Measurements from ENCODE around the gene LHX4.

LHX4 gene

GRCh38 chr1:180233191-180234011, 3.3 kb downstream of the LHX4 start:
- H3K4me3 ChIP-seq: no peak overlapping the region
- H3K27ac ChIP-seq: no peak overlapping the region
- H3K9me3 ChIP-seq (ENCODE audit: low read depth, low read length): no peaks in the 10 kb centered on the region
- no peak for DNase-seq (ENCODE audit: low read depth, low spot score)
- no peak for TF ChIP-seq POLR2AphosphoS5 (IDR thresholded peaks at IDR 0.05; ENCODE audit: borderline replicate concordance, low read depth, low read length)
- TF ChIP-seq FOXP2 (optimal IDR thresholded peaks at IDR 0.05; ENCODE audit: control extremely low read depth, extremely low read length, insufficient read depth): no peak
- no peak for TF ChIP-seq EZH2 (IDR thresholded peaks at IDR 0.05)
- H3K36me3 ChIP-seq (ENCODE audit: insufficient read depth, low read length): no peaks in the 10 kb centered on the region
- no peak overlapping the region for H3K9ac ChIP-seq (ENCODE audit: insufficient read length)

- Histone ChIP-seq H3K4me3 (no peak overlapping the region), H3K9me3 (ENCODE audit: low read depth, low read length) (no peaks in the 10 kb centered on the region), H3K9ac (ENCODE audit: insufficient read length) (no peak overlapping the region), H3K27ac (no peak overlapping the region), H3K36me3 (ENCODE audit: insufficient read depth, low read length) (no peaks in the 10 kb centered on the region)
- DNase-seq (ENCODE audit: low read depth, low spot score): no peak
- no peak for TF ChIP-seq EZH2 (IDR thresholded peaks at IDR 0.05)
- TF ChIP-seq POLR2AphosphoS5 (IDR thresholded peaks at IDR 0.05; ENCODE audit: borderline replicate concordance, low read depth, low read length): no peak
- no peak for TF ChIP-seq FOXP2 (optimal IDR thresholded peaks at IDR 0.05; ENCODE audit: control extremely low read depth, extremely low read length, insufficient read depth)
Observed at GRCh38 chr1:180234369-180235076, 4.5 kb downstream of the LHX4 start.

GRCh38 chr1:180235077-180235501, 5.0 kb downstream of the LHX4 start:
- TF ChIP-seq EZH2 (IDR thresholded peaks at IDR 0.05): peak; percentile 56
- TF ChIP-seq POLR2AphosphoS5 (IDR thresholded peaks at IDR 0.05; ENCODE audit: borderline replicate concordance, low read depth, low read length): no peak
- no peak for TF ChIP-seq FOXP2 (optimal IDR thresholded peaks at IDR 0.05; ENCODE audit: control extremely low read depth, extremely low read length, insufficient read depth)
- H3K4me3 ChIP-seq: no peak overlapping the region

GRCh38 chr1:180235502-180236239, 5.6 kb downstream of the LHX4 start:
- no peaks in the 10 kb centered on the region for H3K36me3 ChIP-seq (ENCODE audit: insufficient read depth, low read length)
- no peak for DNase-seq (ENCODE audit: low read depth, low spot score)
- no peak overlapping the region for H3K27ac ChIP-seq
- H3K9ac ChIP-seq (ENCODE audit: insufficient read length): no peak overlapping the region
- TF ChIP-seq EZH2 (IDR thresholded peaks at IDR 0.05): peak; percentile 74
- no peak for TF ChIP-seq POLR2AphosphoS5 (IDR thresholded peaks at IDR 0.05; ENCODE audit: borderline replicate concordance, low read depth, low read length)
- no peak overlapping the region for H3K4me3 ChIP-seq
- no peaks in the 10 kb centered on the region for H3K9me3 ChIP-seq (ENCODE audit: low read depth, low read length)

More at GRCh38 chr1:180235077-180235501, 5.0 kb downstream of the LHX4 start:
- Histone ChIP-seq H3K9ac (ENCODE audit: insufficient read length) (no peak overlapping the region), H3K36me3 (ENCODE audit: insufficient read depth, low read length) (no peaks in the 10 kb centered on the region), H3K27ac (no peak overlapping the region), H3K9me3 (ENCODE audit: low read depth, low read length) (no peaks in the 10 kb centered on the region)
- no peak for DNase-seq (ENCODE audit: low read depth, low spot score)

- TF ChIP-seq FOXP2 (optimal IDR thresholded peaks at IDR 0.05; ENCODE audit: control extremely low read depth, extremely low read length, insufficient read depth) (no peak), POLR2AphosphoS5 (IDR thresholded peaks at IDR 0.05; ENCODE audit: borderline replicate concordance, low read depth, low read length) (no peak), EZH2 (IDR thresholded peaks at IDR 0.05) (no peak)
- no peak overlapping the region for H3K27ac ChIP-seq
- DNase-seq (ENCODE audit: low read depth, low spot score): no peak
- H3K36me3 ChIP-seq (ENCODE audit: insufficient read depth, low read length): no peaks in the 10 kb centered on the region
- H3K4me3 ChIP-seq: no peak overlapping the region
- no peak overlapping the region for H3K9ac ChIP-seq (ENCODE audit: insufficient read length)
- H3K9me3 ChIP-seq (ENCODE audit: low read depth, low read length): no peaks in the 10 kb centered on the region
Observed at GRCh38 chr1:180236698-180237509, 6.8 kb downstream of the LHX4 start.

GRCh38 chr1:180237869-180238476, 7.9 kb downstream of the LHX4 start:
- no peak for TF ChIP-seq FOXP2 (optimal IDR thresholded peaks at IDR 0.05; ENCODE audit: control extremely low read depth, extremely low read length, insufficient read depth)
- TF ChIP-seq POLR2AphosphoS5 (IDR thresholded peaks at IDR 0.05; ENCODE audit: borderline replicate concordance, low read depth, low read length): no peak
- Histone ChIP-seq H3K9me3 (ENCODE audit: low read depth, low read length) (no peaks in the 10 kb centered on the region), H3K36me3 (ENCODE audit: insufficient read depth, low read length) (no peaks in the 10 kb centered on the region), H3K27ac (no peak overlapping the region), H3K4me3 (no peak overlapping the region), H3K9ac (ENCODE audit: insufficient read length) (no peak overlapping the region)
- no peak for DNase-seq (ENCODE audit: low read depth, low spot score)

GRCh38 chr1:180238675-180239074, 8.6 kb downstream of the LHX4 start:
- no peak for TF ChIP-seq POLR2AphosphoS5 (IDR thresholded peaks at IDR 0.05; ENCODE audit: borderline replicate concordance, low read depth, low read length)
- Histone ChIP-seq H3K9ac (ENCODE audit: insufficient read length) (no peak overlapping the region), H3K4me3 (no peak overlapping the region), H3K27ac (no peak overlapping the region), H3K9me3 (ENCODE audit: low read depth, low read length) (no peaks in the 10 kb centered on the region), H3K36me3 (ENCODE audit: insufficient read depth, low read length) (no peaks in the 10 kb centered on the region)
- DNase-seq (ENCODE audit: low read depth, low spot score): no peak

All from SK-N-MC (cell line).